HEK293 (cell line): ENCODE results near the gene SREBF1.

ENCODE experiments used
- CTCF ChIA-PET: fragments of 350-600 bp; formaldehyde crosslinking; extraction: SDS; loops from one replicate; lab custom pipeline; 2021; ENCODE audit warnings: antibody characterized with exemption; lab: Yijun Ruan, JAX
- POLR2A ChIA-PET: fragments of 300-600 bp; formaldehyde crosslinking; extraction: SDS; loops from one replicate; lab custom pipeline; 2020; ENCODE audit warnings: antibody characterized with exemption, inconsistent platforms; lab: Yijun Ruan, JAX
- H3K27ac ChIP-seq: fragments of 200-500 bp; sonication (Bioruptor generic); 2 replicates; pipeline ENCODE4 v1.5.1; 2014; ENCODE audit warnings: low read depth, low read length, control low read depth, inconsistent platforms; ENCODE audit errors: extremely low read depth
- H3K36me3 ChIP-seq, 2 experiments: fragments of 200-500 bp in 1 of 2; sonication (Bioruptor generic) in 1 of 2; 1 replicate in 1 of 2; 2 replicates in 1 of 2; pipeline ENCODE4 v1.5.1; 2014 to 2017; ENCODE audit warnings: inconsistent platforms in 2 of 2, low read length in 2 of 2; ENCODE audit not compliant: control insufficient read depth in 2 of 2, insufficient read depth in 1 of 2
- H3K4me1 ChIP-seq: fragments of 200-500 bp; sonication (Bioruptor generic); 2 replicates; pipeline ENCODE4 v1.5.1; 2014; ENCODE audit warnings: mild to moderate bottlenecking, low read length, inconsistent platforms; ENCODE audit not compliant: control insufficient read depth, insufficient read depth
- H3K4me3 ChIP-seq: 2 replicates; pipeline ENCODE4 v1.5.1; 2011; ENCODE audit warnings: low read depth, mild to moderate bottlenecking, control low read depth, low read length, moderate library complexity
- H3K9me3 ChIP-seq: fragments of 200-500 bp; sonication (Bioruptor generic); 2 replicates; pipeline ENCODE4 v1.5.1; 2014; ENCODE audit warnings: low read depth, low read length, inconsistent platforms; ENCODE audit not compliant: control insufficient read depth, insufficient read depth
- GLI4 ChIP-seq: fragments of 450-650 bp; formaldehyde crosslinking; IDR thresholded peaks from 2 replicates; pipeline ENCODE4 v1.5.1; 2016; ENCODE audit warnings: missing biosample characterization, missing genetic modification characterization
- ZFP69B ChIP-seq: fragments of 450-650 bp; formaldehyde crosslinking; IDR thresholded peaks from 2 replicates; pipeline ENCODE4 v1.5.1; 2016; ENCODE audit warnings: missing biosample characterization, missing genetic modification characterization
- ZNF114 ChIP-seq: fragments of 450-650 bp; formaldehyde crosslinking; IDR thresholded peaks from 2 replicates; pipeline ENCODE4 v1.5.0; 2017; ENCODE audit warnings: missing biosample characterization, missing genetic modification characterization
- ZNF211 ChIP-seq: fragments of 450-650 bp; formaldehyde crosslinking; IDR thresholded peaks from 2 replicates; pipeline ENCODE4 v1.5.1; 2016; ENCODE audit warnings: low read depth, missing biosample characterization, missing genetic modification characterization
- ZNF221 ChIP-seq: fragments of 450-650 bp; formaldehyde crosslinking; IDR thresholded peaks from 2 replicates; pipeline ENCODE4 v1.5.1; 2017; ENCODE audit warnings: missing biosample characterization, missing genetic modification characterization, borderline replicate concordance
- ZNF366 ChIP-seq: fragments of 450-650 bp; formaldehyde crosslinking; conservative IDR thresholded peaks from 2 replicates; pipeline ENCODE4 v1.5.1; 2016; ENCODE audit warnings: missing biosample characterization, missing genetic modification characterization
- ZNF529 ChIP-seq: fragments of 450-650 bp; formaldehyde crosslinking; IDR thresholded peaks from 2 replicates; pipeline ENCODE4 v1.5.1; 2017; ENCODE audit warnings: missing genetic modification characterization, missing biosample characterization; ENCODE audit not compliant: insufficient replicate concordance
- ZNF571 ChIP-seq: fragments of 450-650 bp; formaldehyde crosslinking; IDR thresholded peaks from 2 replicates; pipeline ENCODE4 v1.5.0; 2017; ENCODE audit warnings: missing biosample characterization, missing genetic modification characterization
- ZNF610 ChIP-seq: fragments of 450-650 bp; formaldehyde crosslinking; IDR thresholded peaks from 2 replicates; pipeline ENCODE4 v1.5.1; 2016; ENCODE audit warnings: missing biosample characterization, missing genetic modification characterization, borderline replicate concordance
- ZNF623 ChIP-seq: fragments of 450-650 bp; formaldehyde crosslinking; IDR thresholded peaks from 2 replicates; pipeline ENCODE4 v1.5.1; 2016; ENCODE audit warnings: missing biosample characterization, missing genetic modification characterization
- ZSCAN30 ChIP-seq: fragments of 450-650 bp; IDR thresholded peaks from 2 replicates; pipeline ENCODE4 v1.5.1; 2018; ENCODE audit warnings: missing biosample characterization, mild to moderate bottlenecking, missing genetic modification characterization, moderate library complexity
- TF ChIP-seq, protein P1 (sequence below): fragments of 450-650 bp; formaldehyde crosslinking; optimal IDR thresholded peaks from 2 replicates; pipeline ENCODE3; 2016; ENCODE audit warnings: missing biosample characterization, mild to moderate bottlenecking, missing genetic modification characterization
- TF ChIP-seq, protein P2 (sequence below): fragments of 450-650 bp; formaldehyde crosslinking; IDR thresholded peaks from 2 replicates; pipeline ENCODE4 v1.5.1; 2017; ENCODE audit warnings: missing biosample characterization, missing genetic modification characterization
- TF ChIP-seq, protein P3 (sequence below): fragments of 450-650 bp; formaldehyde crosslinking; IDR thresholded peaks from 2 replicates; pipeline ENCODE4 v1.5.1; 2016; ENCODE audit warnings: missing biosample characterization, missing genetic modification characterization
- TF ChIP-seq, protein P4 (sequence below): fragments of 450-650 bp; formaldehyde crosslinking; IDR thresholded peaks from 2 replicates; pipeline ENCODE4 v1.5.1; 2016; ENCODE audit warnings: missing biosample characterization, missing genetic modification characterization
- TF ChIP-seq, protein P5 (sequence below): fragments of 450-650 bp; formaldehyde crosslinking; IDR thresholded peaks from 2 replicates; pipeline ENCODE4 v1.5.1; 2016; ENCODE audit warnings: missing biosample characterization, missing genetic modification characterization

The SREBF1 gene

DNA sequence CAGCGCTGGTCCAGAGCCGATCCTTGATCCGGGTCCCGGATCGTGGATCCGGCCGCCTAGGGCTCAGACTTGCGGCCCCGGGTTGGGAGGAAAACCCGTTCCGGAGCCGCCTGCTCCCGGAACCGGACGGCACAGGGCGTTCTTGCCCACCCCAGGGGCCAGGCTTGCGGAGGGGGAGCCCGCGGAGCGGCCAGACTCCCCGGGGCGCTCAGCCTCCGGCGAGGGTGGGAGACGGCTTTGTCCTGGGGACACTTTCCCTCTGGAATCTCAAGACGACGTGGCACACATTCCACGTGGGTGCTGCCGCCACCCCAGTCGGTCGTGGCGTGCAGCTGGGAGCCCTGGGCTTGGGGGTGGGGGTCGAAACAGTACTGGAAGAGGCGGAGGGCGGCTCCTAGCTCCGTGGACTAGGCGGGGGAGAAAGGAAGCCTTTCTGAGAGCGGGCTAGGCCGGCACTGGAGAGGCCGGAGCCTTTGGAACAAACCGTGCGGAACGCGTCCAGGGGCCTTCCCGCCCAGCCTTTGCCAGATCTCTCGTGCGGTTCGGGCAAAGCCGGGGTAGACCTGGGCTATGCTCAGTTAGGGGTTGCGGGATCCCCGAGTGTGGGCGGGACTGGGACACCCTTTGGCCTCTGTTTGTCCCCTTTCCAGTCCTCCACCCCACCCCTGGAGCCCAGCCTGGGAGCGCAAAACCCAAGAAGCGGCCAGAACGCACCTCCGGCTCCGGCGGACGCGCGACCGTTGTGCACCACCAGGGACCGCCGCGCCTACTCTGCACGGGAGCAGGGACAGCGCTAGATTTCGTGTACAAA lies 26.5 kb downstream of the SREBF1 start (continued):
- TF ChIP-seq ZNF571 (tag by site-specific recombination) (no peak), ZNF211 (tag by site-specific recombination) (no peak), ZNF529 (tag by site-specific recombination) (no peak), ZNF366 (tag by site-specific recombination) (no peak), ZNF221 (tag by site-specific recombination) (no peak), ZNF610 (tag by site-specific recombination) (no peak)
- TF ChIP-seq, protein P1, sequence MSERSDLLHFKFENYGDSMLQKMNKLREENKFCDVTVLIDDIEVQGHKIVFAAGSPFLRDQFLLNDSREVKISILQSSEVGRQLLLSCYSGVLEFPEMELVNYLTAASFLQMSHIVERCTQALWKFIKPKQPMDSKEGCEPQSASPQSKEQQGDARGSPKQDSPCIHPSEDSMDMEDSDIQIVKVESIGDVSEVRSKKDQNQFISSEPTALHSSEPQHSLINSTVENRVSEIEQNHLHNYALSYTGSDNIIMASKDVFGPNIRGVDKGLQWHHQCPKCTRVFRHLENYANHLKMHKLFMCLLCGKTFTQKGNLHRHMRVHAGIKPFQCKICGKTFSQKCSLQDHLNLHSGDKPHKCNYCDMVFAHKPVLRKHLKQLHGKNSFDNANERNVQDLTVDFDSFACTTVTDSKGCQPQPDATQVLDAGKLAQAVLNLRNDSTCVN: no peak
- TF ChIP-seq, protein P2, sequence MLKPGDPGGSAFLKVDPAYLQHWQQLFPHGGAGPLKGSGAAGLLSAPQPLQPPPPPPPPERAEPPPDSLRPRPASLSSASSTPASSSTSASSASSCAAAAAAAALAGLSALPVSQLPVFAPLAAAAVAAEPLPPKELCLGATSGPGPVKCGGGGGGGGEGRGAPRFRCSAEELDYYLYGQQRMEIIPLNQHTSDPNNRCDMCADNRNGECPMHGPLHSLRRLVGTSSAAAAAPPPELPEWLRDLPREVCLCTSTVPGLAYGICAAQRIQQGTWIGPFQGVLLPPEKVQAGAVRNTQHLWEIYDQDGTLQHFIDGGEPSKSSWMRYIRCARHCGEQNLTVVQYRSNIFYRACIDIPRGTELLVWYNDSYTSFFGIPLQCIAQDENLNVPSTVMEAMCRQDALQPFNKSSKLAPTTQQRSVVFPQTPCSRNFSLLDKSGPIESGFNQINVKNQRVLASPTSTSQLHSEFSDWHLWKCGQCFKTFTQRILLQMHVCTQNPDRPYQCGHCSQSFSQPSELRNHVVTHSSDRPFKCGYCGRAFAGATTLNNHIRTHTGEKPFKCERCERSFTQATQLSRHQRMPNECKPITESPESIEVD (tag by site-specific recombination): no peak
- TF ChIP-seq, protein P3, sequence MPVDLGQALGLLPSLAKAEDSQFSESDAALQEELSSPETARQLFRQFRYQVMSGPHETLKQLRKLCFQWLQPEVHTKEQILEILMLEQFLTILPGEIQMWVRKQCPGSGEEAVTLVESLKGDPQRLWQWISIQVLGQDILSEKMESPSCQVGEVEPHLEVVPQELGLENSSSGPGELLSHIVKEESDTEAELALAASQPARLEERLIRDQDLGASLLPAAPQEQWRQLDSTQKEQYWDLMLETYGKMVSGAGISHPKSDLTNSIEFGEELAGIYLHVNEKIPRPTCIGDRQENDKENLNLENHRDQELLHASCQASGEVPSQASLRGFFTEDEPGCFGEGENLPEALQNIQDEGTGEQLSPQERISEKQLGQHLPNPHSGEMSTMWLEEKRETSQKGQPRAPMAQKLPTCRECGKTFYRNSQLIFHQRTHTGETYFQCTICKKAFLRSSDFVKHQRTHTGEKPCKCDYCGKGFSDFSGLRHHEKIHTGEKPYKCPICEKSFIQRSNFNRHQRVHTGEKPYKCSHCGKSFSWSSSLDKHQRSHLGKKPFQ (tag by site-specific recombination): no peak

DNA sequence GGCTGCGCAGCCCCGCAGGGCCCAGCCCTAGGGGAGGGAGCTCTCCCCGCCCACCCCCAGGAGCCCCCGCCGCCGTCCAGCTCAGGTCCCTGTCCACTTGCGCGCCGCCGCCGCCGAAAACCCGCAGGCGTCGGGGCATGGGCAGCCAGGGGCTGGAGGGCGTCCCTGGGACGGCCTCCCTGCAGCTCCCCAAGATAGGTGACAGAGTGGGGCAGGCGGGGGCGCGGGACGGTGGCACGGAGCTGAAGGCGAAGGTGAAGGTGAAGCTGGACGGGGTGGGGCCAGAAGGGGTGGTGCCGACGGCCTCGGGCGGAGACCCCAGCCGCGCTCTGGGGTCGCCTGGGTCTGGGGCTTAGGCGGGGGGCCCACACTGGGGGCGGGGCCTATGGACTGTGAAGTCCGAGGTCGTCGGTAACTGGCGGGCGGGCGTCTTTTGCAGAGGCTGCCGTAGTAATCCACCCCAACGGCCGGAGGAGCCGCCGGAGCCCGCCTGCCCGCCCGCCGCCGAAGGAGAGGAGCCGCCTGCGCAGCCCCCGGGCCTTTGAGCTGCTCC lies 27.2 kb downstream of the SREBF1 start:
- ChIA-PET CTCF (interaction anchor here (1.1 to 3.2 kb wide), 4 partner anchors 11 to 224 kb away, joined by 3 to 35 read pairs (median 4); no protein-coding TSS in a partner anchor), POLR2A (interaction anchor here (1.0 to 2.6 kb wide), 3 partner anchors 9 to 130 kb away, joined by 5 to 9 read pairs (median 5); partner anchors contain the start of gene SREBF1)
- peaks cover 0 to 69% of the 10 kb centered on the region in 2 experiments; a peak in 2 of 3 replicates for H3K36me3 ChIP-seq
- no peaks in the 10 kb centered on the region for H3K9me3 ChIP-seq
- H3K27ac ChIP-seq: no peak overlapping the region
- H3K4me3 ChIP-seq: no peak overlapping the region
- TF ChIP-seq ZFP69B (tag by site-specific recombination): peak; percentile 30; the same call in 1 of the 2 replicates
- TF ChIP-seq ZNF623: peak; percentile 38; the same call in 1 of the 2 replicates
- 0 out of 2 replicates have a peak, but pooled peaks have one; percentile 26 for TF ChIP-seq ZSCAN30 (tag by site-specific recombination)
- no peak for TF ChIP-seq ZNF114
- TF ChIP-seq GLI4 (tag by site-specific recombination): no peak
- TF ChIP-seq, protein P4, sequence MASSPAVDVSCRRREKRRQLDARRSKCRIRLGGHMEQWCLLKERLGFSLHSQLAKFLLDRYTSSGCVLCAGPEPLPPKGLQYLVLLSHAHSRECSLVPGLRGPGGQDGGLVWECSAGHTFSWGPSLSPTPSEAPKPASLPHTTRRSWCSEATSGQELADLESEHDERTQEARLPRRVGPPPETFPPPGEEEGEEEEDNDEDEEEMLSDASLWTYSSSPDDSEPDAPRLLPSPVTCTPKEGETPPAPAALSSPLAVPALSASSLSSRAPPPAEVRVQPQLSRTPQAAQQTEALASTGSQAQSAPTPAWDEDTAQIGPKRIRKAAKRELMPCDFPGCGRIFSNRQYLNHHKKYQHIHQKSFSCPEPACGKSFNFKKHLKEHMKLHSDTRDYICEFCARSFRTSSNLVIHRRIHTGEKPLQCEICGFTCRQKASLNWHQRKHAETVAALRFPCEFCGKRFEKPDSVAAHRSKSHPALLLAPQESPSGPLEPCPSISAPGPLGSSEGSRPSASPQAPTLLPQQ (tag by site-specific recombination): 0 out of 2 replicates have a peak, but pooled peaks have one; percentile 19
- TF ChIP-seq, protein P5, sequence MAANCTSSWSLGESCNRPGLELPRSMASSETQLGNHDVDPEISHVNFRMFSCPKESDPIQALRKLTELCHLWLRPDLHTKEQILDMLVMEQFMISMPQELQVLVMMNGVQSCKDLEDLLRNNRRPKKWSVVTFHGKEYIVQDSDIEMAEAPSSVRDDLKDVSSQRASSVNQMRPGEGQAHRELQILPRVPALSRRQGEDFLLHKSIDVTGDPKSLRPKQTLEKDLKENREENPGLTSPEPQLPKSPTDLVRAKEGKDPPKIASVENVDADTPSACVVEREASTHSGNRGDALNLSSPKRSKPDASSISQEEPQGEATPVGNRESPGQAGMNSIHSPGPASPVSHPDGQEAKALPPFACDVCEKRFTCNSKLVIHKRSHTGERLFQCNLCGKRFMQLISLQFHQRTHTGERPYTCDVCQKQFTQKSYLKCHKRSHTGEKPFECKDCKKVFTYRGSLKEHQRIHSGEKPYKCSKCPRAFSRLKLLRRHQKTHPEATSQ (tag by site-specific recombination): no peak
- TF ChIP-seq, all 188 proteins: peak for 4
- peaks cover 6% of the 10 kb centered on the region for H3K4me1 ChIP-seq
